Trophoblast cell (in vitro differentiated cells and primary cell): ENCODE measurements around the gene WSCD1. TPM values are rescaled to one million over a fixed set of nuclear protein-coding genes. Genes with fewer than 3 reads are reported as not detected.

Source experiments
- DNase-seq, 2 donors: peaks; one replicate each; pipeline ENCODE4 v3.0.0-alpha.2; 2016
- H2AFZ ChIP-seq: 2 replicates; pipeline ENCODE4 v1.6.1; 2013; ENCODE audit warnings: low read length, moderate library complexity, mild to moderate bottlenecking; ENCODE audit not compliant: insufficient read depth, poor library complexity
- H2AK5ac ChIP-seq: 2 replicates; pipeline ENCODE4 v1.6.1; 2013; ENCODE audit warnings: mild to moderate bottlenecking, low read length
- H2BK120ac ChIP-seq: 2 replicates; pipeline ENCODE4 v1.6.1; 2013; ENCODE audit warnings: low read length, mild to moderate bottlenecking, moderate library complexity; ENCODE audit not compliant: insufficient read depth, poor library complexity
- H2BK12ac ChIP-seq: 2 replicates; pipeline ENCODE4 v1.6.1; 2013; ENCODE audit warnings: mild to moderate bottlenecking, low read length, moderate library complexity
- H2BK5ac ChIP-seq: 2 replicates; pipeline ENCODE4 v1.6.1; 2013; ENCODE audit warnings: low read length, low read depth, moderate library complexity, mild to moderate bottlenecking; ENCODE audit not compliant: poor library complexity
- H3K14ac ChIP-seq: 2 replicates; pipeline ENCODE4 v1.6.1; 2013; ENCODE audit warnings: mild to moderate bottlenecking, low read length
- H3K18ac ChIP-seq: 2 replicates; pipeline ENCODE4 v1.6.1; 2013; ENCODE audit warnings: mild to moderate bottlenecking, low read length
- H3K23ac ChIP-seq: 2 replicates; pipeline ENCODE4 v1.6.1; 2013; ENCODE audit warnings: low read length
- H3K27ac ChIP-seq: 2 replicates; pipeline ENCODE4 v1.5.1; 2013; ENCODE audit warnings: low read depth, mild to moderate bottlenecking, inconsistent platforms, low read length, moderate library complexity
- H3K27me3 ChIP-seq: 2 replicates; pipeline ENCODE4 v1.6.1; 2013; ENCODE audit warnings: inconsistent platforms, mild to moderate bottlenecking, low read length, moderate library complexity; ENCODE audit not compliant: insufficient read depth
- H3K36me3 ChIP-seq, 2 experiments: 1 replicate in 1 of 2; 2 replicates in 1 of 2; pipeline ENCODE4 v1.6.1; 2013; ENCODE audit warnings: low read length in 2 of 2, mild to moderate bottlenecking in 2 of 2, moderate library complexity in 1 of 2; ENCODE audit not compliant: insufficient read depth in 2 of 2, control insufficient read depth in 1 of 2
- H3K4ac ChIP-seq: 2 replicates; pipeline ENCODE4 v1.6.1; 2013; ENCODE audit warnings: low read depth, mild to moderate bottlenecking, low read length, moderate library complexity
- H3K4me1 ChIP-seq, 2 experiments: 1 replicate in 1 of 2; 2 replicates in 1 of 2; pipeline ENCODE4 v1.6.1; 2013; ENCODE audit warnings: low read length in 2 of 2, mild to moderate bottlenecking in 2 of 2, moderate library complexity in 1 of 2; ENCODE audit not compliant: insufficient read depth in 2 of 2, control insufficient read depth in 1 of 2
- H3K4me2 ChIP-seq: 2 replicates; pipeline ENCODE4 v1.6.1; 2013; ENCODE audit warnings: inconsistent platforms, mild to moderate bottlenecking, low read length, moderate library complexity
- H3K4me3 ChIP-seq: 2 replicates; pipeline ENCODE4 v1.5.1; 2013; ENCODE audit warnings: mild to moderate bottlenecking, low read depth, low read length, inconsistent platforms
- H3K79me1 ChIP-seq: one replicate; pipeline ENCODE4 v1.6.1; 2013; ENCODE audit warnings: low read length
- H3K79me2 ChIP-seq: 2 replicates; pipeline ENCODE4 v1.6.1; 2013; ENCODE audit warnings: low read length, mild to moderate bottlenecking; ENCODE audit not compliant: control insufficient read depth, insufficient read depth, poor library complexity
- H3K9ac ChIP-seq: 2 replicates; pipeline ENCODE4 v1.6.1; 2013; ENCODE audit warnings: mild to moderate bottlenecking, low read length
- H3K9me3 ChIP-seq: 2 replicates; pipeline ENCODE4 v1.6.1; 2013; ENCODE audit warnings: low read depth, mild to moderate bottlenecking, control low read depth, inconsistent platforms, low read length; ENCODE audit not compliant: insufficient read depth
- H4K12ac ChIP-seq: 2 replicates; pipeline ENCODE4 v1.6.1; 2013; ENCODE audit warnings: low read depth, mild to moderate bottlenecking, low read length, moderate library complexity
- H4K8ac ChIP-seq: 2 replicates; pipeline ENCODE4 v1.6.1; 2013; ENCODE audit warnings: low read depth, mild to moderate bottlenecking, low read length, moderate library complexity
- H4K91ac ChIP-seq: one replicate; pipeline ENCODE4 v1.6.1; 2013; ENCODE audit warnings: low read depth, mild to moderate bottlenecking, low read length, moderate library complexity
- WGBS: extraction: QIAGEN DNeasy Blood & Tissue Kit; methylation state at CpG from one replicate; pipeline ENCODE4 v1.1.7; 2013; ENCODE audit warnings: missing lambda C conversion rate; ENCODE audit not compliant: insufficient read length, insufficient coverage; ENCODE audit errors: extremely low coverage; 5-methylcytosine and 5-hydroxymethylcytosine counted together
- polyA plus RNA-seq: library from polyadenylated mRNA; stranded (reverse); fragments of 200-250 nt; gene quantifications from 2 replicates; pipeline ENCODE4 v1.2.3, GENCODE V29; 2013

The WSCD1 gene
- polyA plus RNA-seq: 0.12 and 0.23 TPM in 2 replicates

DNA sequence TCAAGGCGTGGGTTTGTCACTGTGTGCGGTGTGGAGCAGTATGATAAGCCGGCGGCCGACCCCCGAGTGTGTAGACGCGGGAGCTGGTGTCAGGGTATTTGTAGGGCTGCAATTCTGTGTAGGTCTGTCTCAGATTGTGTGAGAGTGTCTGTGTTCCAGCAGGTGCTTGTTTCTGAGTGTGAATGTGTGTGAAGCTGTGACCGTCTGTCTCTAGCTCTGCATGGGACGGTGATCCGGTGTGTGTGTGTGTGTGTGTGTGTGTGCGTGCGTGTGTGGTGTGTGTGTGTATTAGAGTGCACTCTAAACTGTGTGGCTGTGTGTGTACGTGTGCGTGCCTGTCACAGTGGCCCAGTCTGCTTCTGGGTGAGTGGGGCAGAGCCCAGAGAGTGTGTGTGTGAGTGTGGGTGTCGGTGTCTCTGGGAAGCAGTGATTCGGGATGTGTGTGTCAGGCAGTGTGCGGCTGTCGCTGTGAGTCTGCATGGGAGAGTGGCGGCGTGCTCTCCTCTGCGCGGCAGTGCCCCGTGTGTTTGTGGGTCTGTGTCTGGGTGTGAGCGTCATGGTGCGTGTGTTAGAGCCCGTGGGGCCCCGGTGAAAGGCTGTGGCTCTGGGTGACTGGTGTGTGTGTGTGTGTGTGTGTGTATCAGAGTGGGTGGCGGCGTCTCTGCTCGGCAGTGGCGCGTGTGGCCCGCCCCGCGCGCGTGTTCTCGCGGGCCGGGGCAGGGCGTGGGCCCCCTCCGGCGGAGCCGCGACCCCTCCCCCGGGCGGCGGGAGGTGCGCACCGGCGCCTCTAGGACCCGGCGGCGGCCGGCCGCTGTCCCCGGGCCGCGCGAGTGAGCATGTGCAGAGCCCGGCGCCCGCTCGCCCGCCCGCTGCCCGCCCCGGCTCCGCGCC lies at the start of gene WSCD1:
Gene WSCD1 (plus strand): TSS at position 841 of the 891 bp plus-strand sequence. CDS start 10,280 bp downstream, outside the sequence.
- no peak within 1 kb of the TSS for H2AK5ac ChIP-seq
- H3K79me2 ChIP-seq: no peaks in the 10 kb centered on the region
- no peak within 1 kb of the TSS for H2BK120ac ChIP-seq
- H3K4me1 ChIP-seq: peaks cover 0 to 7% of the 10 kb centered on the region in 2 experiments
- H3K4me3 ChIP-seq: peak within 1 kb of the TSS; percentile 57
- H4K12ac ChIP-seq: no peak within 1 kb of the TSS
- no peak within 1 kb of the TSS for H3K9ac ChIP-seq
- H4K91ac ChIP-seq: no peak within 1 kb of the TSS
- no peaks in the 10 kb centered on the region for H3K9me3 ChIP-seq
- H3K27ac ChIP-seq: no peak within 1 kb of the TSS
- no peak within 1 kb of the TSS for H3K18ac ChIP-seq
- no peaks in the 10 kb centered on the region for H3K79me1 ChIP-seq
- no CpG with 5 or more reads among the region's 71 CpGs for WGBS
- DNase-seq: no peak
- H3K4ac ChIP-seq: no peak within 1 kb of the TSS
- H4K8ac ChIP-seq: no peak within 1 kb of the TSS
- no peak within 1 kb of the TSS for H2AFZ ChIP-seq
- no peak within 1 kb of the TSS for H3K23ac ChIP-seq
- no peak within 1 kb of the TSS for H3K14ac ChIP-seq
- peaks cover 15% of the 10 kb centered on the region for H3K27me3 ChIP-seq
- H3K36me3 ChIP-seq: no peaks in the 10 kb centered on the region
- H2BK5ac ChIP-seq: no peak within 1 kb of the TSS
- peak within 1 kb of the TSS; percentile 75 for H3K4me2 ChIP-seq
- H2BK12ac ChIP-seq: no peak within 1 kb of the TSS

DNA sequence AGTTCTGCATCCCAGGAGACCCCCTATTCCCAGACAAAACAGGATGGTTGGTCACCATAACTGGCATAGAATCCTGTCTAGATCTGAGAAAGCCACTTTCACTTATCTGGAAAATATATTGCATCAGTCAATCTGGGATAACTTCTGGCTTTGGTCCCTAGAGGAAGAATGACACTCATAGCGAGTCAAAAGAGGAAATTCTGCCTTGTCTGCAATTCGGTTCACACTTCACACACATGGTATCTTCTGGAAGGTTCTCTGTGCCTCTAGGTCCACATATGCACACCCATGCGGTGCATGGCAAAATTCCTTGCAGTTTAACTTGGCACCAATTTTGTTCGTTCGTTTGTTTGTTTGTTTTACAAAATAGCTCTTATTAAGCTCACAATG lies 49.2 kb upstream of the WSCD1 start:
- Histone ChIP-seq H3K79me2 (no peaks in the 10 kb centered on the region), H3K4ac (no peak overlapping the region), H3K14ac (no peak overlapping the region), H4K91ac (no peak overlapping the region), H3K23ac (no peak overlapping the region), H3K4me1 (no peaks in the 10 kb centered on the region), H2BK120ac (no peak overlapping the region), H4K8ac (no peak overlapping the region), H3K9me3 (no peaks in the 10 kb centered on the region), H3K4me2 (no peak overlapping the region), H2AFZ (no peak overlapping the region), H3K27me3 (no peaks in the 10 kb centered on the region), H2BK12ac (no peak overlapping the region), H2BK5ac (no peak overlapping the region), H3K9ac (no peak overlapping the region), H3K27ac (no peak overlapping the region), H4K12ac (no peak overlapping the region), H3K79me1 (no peaks in the 10 kb centered on the region), H2AK5ac (no peak overlapping the region), H3K4me3 (no peak overlapping the region), H3K36me3 (no peaks in the 10 kb centered on the region), H3K18ac (no peak overlapping the region)
- DNase-seq: no peak
- WGBS: no CpG with 5 or more reads among the region's 5 CpGs

DNA sequence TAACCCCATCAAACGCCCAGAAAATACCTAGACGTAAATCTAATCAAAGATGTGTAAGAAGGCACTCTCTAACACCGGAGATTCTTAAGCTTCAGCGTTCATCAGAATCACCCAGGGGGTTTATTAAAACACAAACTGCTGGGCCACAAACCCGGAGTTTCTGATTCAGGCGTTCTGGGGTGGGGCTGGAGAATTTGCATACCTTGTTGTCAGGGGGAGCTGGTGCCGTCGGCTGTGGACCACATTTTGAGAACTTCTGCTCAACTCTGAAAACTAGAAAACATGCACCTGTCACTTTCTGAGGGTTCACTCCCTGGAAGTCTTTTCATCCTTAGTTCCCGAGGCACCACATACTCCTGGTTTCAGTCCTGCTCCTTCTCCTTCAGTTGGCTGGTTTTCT lies 48.6 kb upstream of the WSCD1 start:
- H3K36me3 ChIP-seq: no peaks in the 10 kb centered on the region
- H3K4me2 ChIP-seq: no peak overlapping the region
- no peak for DNase-seq
- no peak overlapping the region for H4K91ac ChIP-seq
- no peaks in the 10 kb centered on the region for H3K9me3 ChIP-seq
- H2AFZ ChIP-seq: no peak overlapping the region
- H3K14ac ChIP-seq: no peak overlapping the region
- no peak overlapping the region for H3K27ac ChIP-seq
- H3K4me3 ChIP-seq: no peak overlapping the region
- no peak overlapping the region for H2BK5ac ChIP-seq
- H3K79me1 ChIP-seq: no peaks in the 10 kb centered on the region
- H3K4me1 ChIP-seq: no peaks in the 10 kb centered on the region
- no peak overlapping the region for H2AK5ac ChIP-seq
- H3K23ac ChIP-seq: no peak overlapping the region
- WGBS: no CpG with 5 or more reads among the region's 9 CpGs
- H3K9ac ChIP-seq: no peak overlapping the region
- no peak overlapping the region for H2BK120ac ChIP-seq
- no peak overlapping the region for H3K18ac ChIP-seq
- H4K12ac ChIP-seq: no peak overlapping the region
- H4K8ac ChIP-seq: no peak overlapping the region
- no peak overlapping the region for H3K4ac ChIP-seq
- no peaks in the 10 kb centered on the region for H3K79me2 ChIP-seq
- no peak overlapping the region for H2BK12ac ChIP-seq
- no peaks in the 10 kb centered on the region for H3K27me3 ChIP-seq

DNA sequence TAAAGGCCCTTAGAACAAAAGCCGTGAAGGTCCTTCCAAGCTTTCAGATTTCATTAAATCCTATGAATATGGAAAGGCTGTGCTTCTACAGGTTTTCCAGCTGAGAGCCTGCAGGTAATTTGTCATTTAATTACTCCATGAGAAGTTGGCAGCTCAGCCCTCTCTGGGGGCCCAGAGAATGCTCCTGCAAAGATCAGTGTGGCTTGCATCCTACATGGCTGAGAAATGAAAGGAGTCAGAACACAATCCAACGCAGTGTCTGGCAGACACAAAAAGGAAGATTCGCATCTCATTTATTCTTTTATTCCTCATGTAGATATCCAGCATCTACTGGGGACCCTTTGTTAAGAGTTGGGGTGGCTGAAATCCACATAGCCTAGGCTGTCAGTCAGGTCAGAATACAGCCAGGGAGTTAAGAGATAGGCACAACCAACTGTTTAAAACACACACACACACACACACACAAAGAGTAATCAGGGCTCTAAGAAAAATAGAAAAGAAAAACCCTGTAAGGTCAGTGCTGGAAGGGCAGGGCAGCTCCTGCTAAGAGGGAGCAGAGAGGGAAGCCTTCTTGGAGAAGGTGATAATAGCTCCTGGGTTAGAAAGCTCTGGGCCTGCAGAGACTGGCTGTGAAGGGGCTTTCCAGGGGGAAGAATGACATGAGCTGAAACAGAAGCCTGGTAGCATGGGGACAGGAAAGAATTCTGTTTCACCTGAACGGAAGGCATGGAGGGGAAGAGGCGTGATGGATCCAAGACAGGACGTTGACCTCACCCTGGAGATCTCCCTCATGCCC lies 46.9 kb upstream of the WSCD1 start:
- Histone ChIP-seq H3K27me3 (no peaks in the 10 kb centered on the region), H4K12ac (no peak overlapping the region), H3K18ac (no peak overlapping the region), H2BK12ac (no peak overlapping the region), H2AK5ac (no peak overlapping the region), H3K4me2 (no peak overlapping the region), H3K14ac (no peak overlapping the region), H4K91ac (no peak overlapping the region), H3K9me3 (no peaks in the 10 kb centered on the region), H3K79me1 (no peaks in the 10 kb centered on the region), H4K8ac (no peak overlapping the region), H2AFZ (no peak overlapping the region), H3K4me3 (no peak overlapping the region), H3K27ac (no peak overlapping the region), H3K4me1 (no peaks in the 10 kb centered on the region), H3K36me3 (no peaks in the 10 kb centered on the region), H3K9ac (no peak overlapping the region), H2BK5ac (no peak overlapping the region), H2BK120ac (no peak overlapping the region), H3K4ac (no peak overlapping the region), H3K79me2 (no peaks in the 10 kb centered on the region), H3K23ac (no peak overlapping the region)
- no peak for DNase-seq
- WGBS: no CpG with 5 or more reads among the region's 6 CpGs
